Activated CD4-positive, alpha-beta T cell treated with anti-CD3 and anti-CD28 coated beads, Interleukin-2, Interleukin-4, amounts not matched to agents 100 ng/mL and 50 ng/mL, durations not matched to agents 16 hours and 8 hours (primary cell): ENCODE measurements around the gene SOHLH1.

Experiments
- DNase-seq: peaks from one replicate; pipeline ENCODE4 v3.0.0-alpha.2; 2020; ENCODE audit warnings: low spot score

Gene SOHLH1

GRCh38 chr9:135701959-135702721 lies 2.9 kb upstream of the SOHLH1 start, which contains the start of gene KCNT1:
Gene KCNT1, plus strand, starts transcription at chr9:135702185. Its CDS starts 74 bp downstream, at chr9:135702259.
- peak; percentile 58 for DNase-seq

- no peak for DNase-seq
These were observed 2.0 kb upstream of the SOHLH1 start for GRCh38 chr9:135701067-135701958.

- no peak for DNase-seq
These were observed 1.2 kb upstream of the SOHLH1 start for GRCh38 chr9:135700525-135700924.

- no peak for DNase-seq
These were observed 514 bp downstream of the SOHLH1 start for GRCh38 chr9:135698767-135699166.

GRCh38 chr9:135698236-135698635 lies 1.0 kb downstream of the SOHLH1 start:
- DNase-seq, result no peak

- no peak for DNase-seq
These were observed 2.1 kb downstream of the SOHLH1 start for GRCh38 chr9:135697226-135697625.

GRCh38 chr9:135696446-135696845 lies 2.8 kb downstream of the SOHLH1 start:
- DNase-seq, result no peak

GRCh38 chr9:135695642-135696041 lies 3.6 kb downstream of the SOHLH1 start:
- DNase-seq, result no peak

- DNase-seq, result no peak
These were observed 4.2 kb downstream of the SOHLH1 start for GRCh38 chr9:135695036-135695435.

- DNase-seq, result no peak
These were observed 4.9 kb downstream of the SOHLH1 start for GRCh38 chr9:135694414-135694813.

- no peak for DNase-seq
These were observed 5.5 kb downstream of the SOHLH1 start for GRCh38 chr9:135693771-135694170.

- no peak for DNase-seq
These were observed 6.0 kb downstream of the SOHLH1 start for GRCh38 chr9:135693265-135693664.

- DNase-seq, result no peak
These were observed 6.9 kb downstream of the SOHLH1 start for GRCh38 chr9:135692410-135692809.

- no peak for DNase-seq
These were observed 8.3 kb downstream of the SOHLH1 start for GRCh38 chr9:135690836-135691570.

- no peak for DNase-seq
These were observed 10.3 kb downstream of the SOHLH1 start for GRCh38 chr9:135689011-135689410.

- no peak for DNase-seq
These were observed 12.1 kb downstream of the SOHLH1 start for GRCh38 chr9:135687216-135687615.

GRCh38 chr9:135684691-135685090 lies 14.6 kb downstream of the SOHLH1 start:
- no peak for DNase-seq

- DNase-seq, result no peak
These were observed 15.8 kb downstream of the SOHLH1 start for GRCh38 chr9:135683401-135684034.

GRCh38 chr9:135681161-135681560 lies 18.1 kb downstream of the SOHLH1 start:
- DNase-seq, result no peak

- DNase-seq, result no peak
These were observed 19.2 kb downstream of the SOHLH1 start for GRCh38 chr9:135680056-135680455.

- no peak for DNase-seq
These were observed 20.9 kb downstream of the SOHLH1 start for GRCh38 chr9:135678236-135679017.
